ENCODE data around the gene BBS9.

Gene BBS9

GRCh38 chr7:33128631-33128989, 754 bp upstream of the BBS9 start:
- DNase-seq: no peak

GRCh38 chr7:33129806-33130153, 416 bp downstream of the BBS9 start:
- no peak for DNase-seq

- no peak for DNase-seq
These were observed 820 bp downstream of the BBS9 start for GRCh38 chr7:33130184-33130583.

- no peak for DNase-seq
These were observed 7.7 kb downstream of the BBS9 start for GRCh38 chr7:33137103-33137502.

- DNase-seq: no peak
These were observed 13.2 kb downstream of the BBS9 start for GRCh38 chr7:33142585-33142984.

GRCh38 chr7:33143996-33144718, 14.8 kb downstream of the BBS9 start:
- no peak for DNase-seq

GRCh38 chr7:33145156-33145555, 15.8 kb downstream of the BBS9 start:
- no peak for DNase-seq

- DNase-seq: no peak
These were observed 22.7 kb downstream of the BBS9 start for GRCh38 chr7:33152087-33152486.

- no peak for DNase-seq
These were observed 26.4 kb downstream of the BBS9 start for GRCh38 chr7:33155811-33156210.

- DNase-seq: no peak
These were observed 27.1 kb downstream of the BBS9 start for GRCh38 chr7:33156441-33156840.

GRCh38 chr7:33157311-33157710, 27.9 kb downstream of the BBS9 start:
- no peak for DNase-seq

- no peak for DNase-seq
These were observed 28.4 kb downstream of the BBS9 start for GRCh38 chr7:33157781-33158180.

GRCh38 chr7:33177876-33178275, 48.5 kb downstream of the BBS9 start:
- DNase-seq: no peak

GRCh38 chr7:33179519-33179918, 50.2 kb downstream of the BBS9 start:
- no peak for DNase-seq

- no peak for DNase-seq
These were observed 54.1 kb downstream of the BBS9 start for GRCh38 chr7:33183504-33183903.

- no peak for DNase-seq
These were observed 55.5 kb downstream of the BBS9 start for GRCh38 chr7:33184828-33185227.

GRCh38 chr7:33185786-33186185, 56.4 kb downstream of the BBS9 start:
- DNase-seq: peak; percentile 27

- DNase-seq: no peak
These were observed 56.8 kb downstream of the BBS9 start for GRCh38 chr7:33186192-33186591.

- DNase-seq: no peak
These were observed 61.4 kb downstream of the BBS9 start for GRCh38 chr7:33190688-33191304.

GRCh38 chr7:33191340-33191739, 62.0 kb downstream of the BBS9 start:
- DNase-seq: no peak

GRCh38 chr7:33192695-33193291, 63.4 kb downstream of the BBS9 start:
- DNase-seq: no peak

GRCh38 chr7:33193308-33193864, 64.0 kb downstream of the BBS9 start:
- no peak for DNase-seq

- DNase-seq: no peak
These were observed 65.9 kb downstream of the BBS9 start for GRCh38 chr7:33195264-33195663.

- DNase-seq: no peak
These were observed 66.9 kb downstream of the BBS9 start for GRCh38 chr7:33196221-33196620.
